CD4-positive, alpha-beta T cell treated with Interleukin-12 subunit alpha and Interleukin-12 subunit beta, for 1 hour (primary cell): ENCODE data around the gene RPL32.
"Not testable (repeated sequence)": the region's sequence is repeated elsewhere in the genome, so short reads cannot be mapped to it uniquely, and the experiment has no call there.

ENCODE experiments used
- DNase-seq: peaks from one replicate; pipeline ENCODE4 v3.0.0-alpha.2; 2020

The RPL32 gene

GRCh38 chr3:12803371-12803770 is 38.0 kb downstream of the RPL32 start:
- no peak for DNase-seq

- no peak for DNase-seq
Observed at GRCh38 chr3:12799525-12800440, 41.6 kb downstream of the RPL32 start.

GRCh38 chr3:12798559-12799179 is 42.7 kb downstream of the RPL32 start:
- no peak for DNase-seq

GRCh38 chr3:12797892-12798558 is 43.3 kb downstream of the RPL32 start:
- DNase-seq, result no peak

GRCh38 chr3:12797124-12797891 is 44.1 kb downstream of the RPL32 start:
- no peak for DNase-seq

- peak; percentile 33 for DNase-seq
Observed at GRCh38 chr3:12796171-12797123, 44.9 kb downstream of the RPL32 start, which contains the start of gene CAND2. Gene CAND2 (plus strand): TSS chr3:12796680. CDS start chr3:12796721, 41 bp downstream.

- no peak for DNase-seq
Observed at GRCh38 chr3:12793701-12794100, 47.7 kb downstream of the RPL32 start.

GRCh38 chr3:12791430-12791829 is 49.9 kb downstream of the RPL32 start:
- no peak for DNase-seq

GRCh38 chr3:12787967-12788690 is 53.2 kb downstream of the RPL32 start:
- not testable (repeated sequence) for DNase-seq

- peak; percentile 62 for DNase-seq
Observed at GRCh38 chr3:12787346-12787745, 54.0 kb downstream of the RPL32 start.

- DNase-seq, result no peak
Observed at GRCh38 chr3:12785096-12785495, 56.3 kb downstream of the RPL32 start.
